ENCODE data around the gene H6PD.
A peak's percentile ranks its signal among the peaks of the same experiment; 100 is the strongest.

Gene H6PD

GRCh38 chr1:9234223-9235095 lies at the start of gene H6PD:
TSS of gene H6PD (plus strand) at chr1:9234774. CDS start at chr1:9244935, 10,161 bp downstream.
- DNase-seq = no peak

- no peak for DNase-seq
Measured at GRCh38 chr1:9186082-9186859, 48.3 kb upstream of the H6PD start.

- no peak for DNase-seq
Measured at GRCh38 chr1:9187004-9187403, 47.6 kb upstream of the H6PD start.

GRCh38 chr1:9190234-9190633 lies 44.3 kb upstream of the H6PD start:
- DNase-seq = no peak

- DNase-seq = no peak
Measured at GRCh38 chr1:9191231-9191630, 43.3 kb upstream of the H6PD start.

- DNase-seq = no peak
Measured at GRCh38 chr1:9192578-9193232, 41.9 kb upstream of the H6PD start.

GRCh38 chr1:9193233-9193625 lies 41.3 kb upstream of the H6PD start:
- DNase-seq = no peak

- no peak for DNase-seq
Measured at GRCh38 chr1:9194024-9194423, 40.5 kb upstream of the H6PD start.

- no peak for DNase-seq
Measured at GRCh38 chr1:9195651-9196050, 38.9 kb upstream of the H6PD start.

GRCh38 chr1:9196129-9197040 lies 38.2 kb upstream of the H6PD start:
- peak; percentile 36 for DNase-seq

- DNase-seq = no peak
Measured at GRCh38 chr1:9197186-9198099, 37.1 kb upstream of the H6PD start.

GRCh38 chr1:9198538-9199361 lies 35.8 kb upstream of the H6PD start:
- DNase-seq = no peak

GRCh38 chr1:9200441-9200840 lies 34.1 kb upstream of the H6PD start:
- DNase-seq = no peak

- DNase-seq = no peak
Measured at GRCh38 chr1:9201401-9202239, 33.0 kb upstream of the H6PD start.

- DNase-seq = no peak
Measured at GRCh38 chr1:9202240-9202870, 32.2 kb upstream of the H6PD start.

- no peak for DNase-seq
Measured at GRCh38 chr1:9203511-9203982, 31.0 kb upstream of the H6PD start.

GRCh38 chr1:9204156-9204720 lies 30.3 kb upstream of the H6PD start:
- DNase-seq = no peak

GRCh38 chr1:9207086-9207485 lies 27.5 kb upstream of the H6PD start:
- DNase-seq = no peak
